ENCODE results near the gene CARF. TPM values are rescaled to one million over a fixed set of nuclear protein-coding genes. Genes with fewer than 3 reads are reported as not detected.

Gene CARF, protein sequence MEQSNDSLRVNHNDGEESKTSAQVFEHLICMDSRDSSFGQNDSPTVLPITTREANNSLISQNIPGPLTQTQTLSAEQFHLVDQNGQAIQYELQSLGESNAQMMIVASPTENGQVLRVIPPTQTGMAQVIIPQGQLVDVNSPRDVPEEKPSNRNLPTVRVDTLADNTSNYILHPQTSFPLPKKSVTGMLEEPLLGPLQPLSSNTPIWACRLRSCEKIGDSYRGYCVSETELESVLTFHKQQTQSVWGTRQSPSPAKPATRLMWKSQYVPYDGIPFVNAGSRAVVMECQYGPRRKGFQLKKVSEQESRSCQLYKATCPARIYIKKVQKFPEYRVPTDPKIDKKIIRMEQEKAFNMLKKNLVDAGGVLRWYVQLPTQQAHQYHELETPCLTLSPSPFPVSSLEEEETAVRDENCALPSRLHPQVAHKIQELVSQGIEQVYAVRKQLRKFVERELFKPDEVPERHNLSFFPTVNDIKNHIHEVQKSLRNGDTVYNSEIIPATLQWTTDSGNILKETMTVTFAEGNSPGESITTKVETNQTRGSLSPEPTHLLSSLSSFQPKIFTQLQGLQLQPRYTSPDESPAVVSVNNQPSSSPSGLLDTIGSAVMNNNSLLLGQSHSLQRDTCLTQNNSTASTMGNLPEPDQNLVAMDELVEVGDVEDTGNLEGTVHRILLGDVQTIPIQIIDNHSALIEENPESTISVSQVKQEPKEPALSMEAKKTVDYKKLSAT
- total RNA-seq = 13.7 to 17.0 TPM (median 16.8 TPM) in 3 replicates

DNA sequence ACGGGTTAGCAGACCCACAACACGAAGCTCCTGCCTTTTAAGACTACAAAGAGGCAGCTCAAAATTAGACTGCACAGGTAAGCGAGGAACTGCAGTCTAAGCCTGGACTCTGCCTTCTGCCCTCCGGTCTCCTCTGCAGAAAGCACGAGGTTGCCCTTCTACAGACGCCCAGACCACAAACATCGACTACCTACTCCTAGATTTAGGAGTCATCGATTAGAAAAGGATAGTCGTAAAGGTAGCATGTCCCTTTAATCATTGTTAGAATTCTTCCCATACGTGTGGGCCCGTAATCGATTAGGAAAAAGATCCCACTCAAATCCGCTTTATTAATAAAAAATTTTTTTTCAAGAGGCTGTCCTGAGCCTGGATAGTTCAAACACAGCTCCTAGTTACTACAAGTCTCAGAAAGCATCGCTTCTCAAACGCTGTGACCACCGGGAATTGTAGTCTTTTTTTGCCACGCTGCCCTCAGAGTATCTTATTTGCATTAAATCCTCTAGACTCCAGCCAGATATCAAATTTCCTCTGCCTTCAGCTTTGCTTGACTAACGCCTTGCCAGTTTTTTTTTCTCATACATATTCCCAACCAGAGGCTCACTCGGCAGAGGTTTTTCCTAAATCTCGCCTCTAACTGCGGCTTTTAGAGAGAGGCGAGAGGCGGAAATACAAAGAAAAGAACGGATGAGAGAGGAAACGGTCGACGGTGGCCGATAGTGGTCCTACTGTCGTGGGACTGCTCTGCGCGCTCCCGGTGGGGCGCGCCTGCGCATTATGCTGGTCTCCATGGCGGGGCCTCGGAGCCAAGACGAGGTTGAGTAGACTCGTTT lies at the start of gene CARF, which contains the start of gene WDR12:
Gene CARF, plus strand, starts transcription at position 764 of the 830 bp plus-strand sequence. CDS start 29,628 bp downstream, outside the sequence.
Gene WDR12, minus strand, starts transcription at position 162 of the 830 bp plus-strand sequence. CDS start 197 bp downstream, outside the sequence.
- peak within 1 kb of the TSS; percentile 96 for H3K4me3 Mint-ChIP-seq
- peak; percentile 87 to 92 for DNase-seq (ENCODE audit: low spot score in 2 of 2, unreplicated experiment in 2 of 2)
- H3K27me3 Mint-ChIP-seq (ENCODE audit: low read depth) = no peaks in the 10 kb centered on the region
- peak within 1 kb of the TSS; percentile 98 for H3K27ac Mint-ChIP-seq
- H3K9me3 Mint-ChIP-seq = no peaks in the 10 kb centered on the region
- no peaks in the 10 kb centered on the region for H3K36me3 Mint-ChIP-seq
- TF ChIP-seq, protein P1, sequence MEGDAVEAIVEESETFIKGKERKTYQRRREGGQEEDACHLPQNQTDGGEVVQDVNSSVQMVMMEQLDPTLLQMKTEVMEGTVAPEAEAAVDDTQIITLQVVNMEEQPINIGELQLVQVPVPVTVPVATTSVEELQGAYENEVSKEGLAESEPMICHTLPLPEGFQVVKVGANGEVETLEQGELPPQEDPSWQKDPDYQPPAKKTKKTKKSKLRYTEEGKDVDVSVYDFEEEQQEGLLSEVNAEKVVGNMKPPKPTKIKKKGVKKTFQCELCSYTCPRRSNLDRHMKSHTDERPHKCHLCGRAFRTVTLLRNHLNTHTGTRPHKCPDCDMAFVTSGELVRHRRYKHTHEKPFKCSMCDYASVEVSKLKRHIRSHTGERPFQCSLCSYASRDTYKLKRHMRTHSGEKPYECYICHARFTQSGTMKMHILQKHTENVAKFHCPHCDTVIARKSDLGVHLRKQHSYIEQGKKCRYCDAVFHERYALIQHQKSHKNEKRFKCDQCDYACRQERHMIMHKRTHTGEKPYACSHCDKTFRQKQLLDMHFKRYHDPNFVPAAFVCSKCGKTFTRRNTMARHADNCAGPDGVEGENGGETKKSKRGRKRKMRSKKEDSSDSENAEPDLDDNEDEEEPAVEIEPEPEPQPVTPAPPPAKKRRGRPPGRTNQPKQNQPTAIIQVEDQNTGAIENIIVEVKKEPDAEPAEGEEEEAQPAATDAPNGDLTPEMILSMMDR (IDR thresholded peaks at IDR 0.05; ENCODE audit: unreplicated experiment) = no peak
- H3K4me1 Mint-ChIP-seq = peaks cover 20% of the 10 kb centered on the region

GRCh38 chr2:202870431-202871299 lies 41.4 kb upstream of the CARF start:
- Mint-ChIP-seq H3K9me3 (no peaks in the 10 kb centered on the region), H3K27me3 (ENCODE audit: low read depth) (no peaks in the 10 kb centered on the region), H3K4me1 (peaks cover 12% of the 10 kb centered on the region), H3K4me3 (peak overlapping the region; percentile 92), H3K27ac (peak overlapping the region; percentile 92), H3K36me3 (no peaks in the 10 kb centered on the region)
- DNase-seq (ENCODE audit: low spot score in 2 of 2, unreplicated experiment in 2 of 2) = peak; percentile 25 to 74
- TF ChIP-seq, protein P1 (IDR thresholded peaks at IDR 0.05; ENCODE audit: unreplicated experiment) = peak; percentile 42

DNA sequence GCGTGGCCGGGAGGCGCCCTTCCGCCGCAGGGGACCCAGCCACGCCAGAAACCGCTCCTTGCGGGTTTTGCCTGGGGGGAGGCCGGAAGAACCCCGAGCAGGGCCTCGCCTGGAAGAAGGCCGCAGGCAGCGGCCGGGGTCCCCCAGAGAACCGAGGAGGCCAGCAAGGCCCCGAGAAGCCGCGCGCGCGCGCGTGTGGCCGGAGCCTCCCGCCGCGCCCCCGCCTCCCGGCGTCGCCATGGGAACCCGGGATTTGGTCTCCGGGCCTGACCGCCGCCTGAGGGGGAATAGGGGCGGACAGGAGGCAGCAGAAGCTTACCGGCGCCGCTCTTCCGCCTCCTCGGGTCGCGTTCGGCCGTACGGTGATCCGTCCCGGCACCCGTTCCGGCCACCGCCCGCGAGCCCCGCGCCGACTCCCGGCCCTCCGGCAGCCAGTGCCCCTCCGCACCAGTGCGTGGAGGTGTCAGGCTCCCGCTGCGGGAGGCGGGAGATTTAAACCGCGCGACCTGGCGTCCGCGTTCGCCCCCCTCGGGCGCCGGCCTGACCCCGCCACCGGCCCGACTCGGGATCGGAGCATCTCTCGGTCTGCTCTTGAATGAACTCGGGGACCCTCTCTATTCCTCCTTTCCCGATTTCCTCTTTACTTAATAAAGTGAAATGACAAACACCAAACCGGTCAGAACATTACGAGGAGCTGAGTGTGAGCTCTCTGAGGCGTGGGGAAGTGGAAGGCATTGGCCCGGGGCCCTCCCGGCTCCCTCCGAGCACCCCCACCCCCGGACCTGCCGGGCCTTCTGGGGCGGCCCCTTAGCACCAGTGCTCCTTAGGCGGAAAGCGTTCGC lies 40.6 kb upstream of the CARF start, which contains the start of gene ICA1L:
Gene ICA1L, minus strand, starts transcription at position 467 of the 842 bp plus-strand sequence. CDS start 42,757 bp downstream, outside the sequence.
- TF ChIP-seq, protein P1 (IDR thresholded peaks at IDR 0.05; ENCODE audit: unreplicated experiment) = no peak
- Mint-ChIP-seq H3K27me3 (ENCODE audit: low read depth) (no peaks in the 10 kb centered on the region), H3K9me3 (no peaks in the 10 kb centered on the region), H3K27ac (peak within 1 kb of the TSS; percentile 92), H3K36me3 (no peaks in the 10 kb centered on the region), H3K4me1 (peaks cover 12% of the 10 kb centered on the region), H3K4me3 (peak within 1 kb of the TSS; percentile 92)
- peak; percentile 54 to 81 for DNase-seq (ENCODE audit: low spot score in 2 of 2, unreplicated experiment in 2 of 2)

DNA sequence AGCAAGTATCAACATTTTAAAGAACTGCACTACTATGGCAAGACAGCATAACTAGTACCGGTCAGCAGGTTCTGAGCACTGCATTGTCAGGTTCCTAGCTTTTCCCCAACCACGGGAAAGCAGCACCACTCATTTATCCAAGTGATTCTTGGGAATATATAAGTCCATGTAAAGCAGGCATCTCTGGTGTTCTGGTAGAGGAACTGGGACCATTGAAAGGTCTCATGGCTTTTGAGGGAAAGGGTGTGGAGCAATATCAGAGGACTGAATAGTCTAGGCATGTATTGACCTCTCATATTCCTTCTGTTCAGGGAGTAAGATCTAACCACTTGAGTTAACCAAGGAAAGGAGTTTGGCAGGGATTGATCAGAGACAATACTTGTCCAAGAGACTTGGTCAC lies 34.4 kb upstream of the CARF start:
- no peak overlapping the region for H3K4me3 Mint-ChIP-seq
- TF ChIP-seq, protein P1 (IDR thresholded peaks at IDR 0.05; ENCODE audit: unreplicated experiment) = no peak
- H3K9me3 Mint-ChIP-seq = no peaks in the 10 kb centered on the region
- H3K27ac Mint-ChIP-seq = no peak overlapping the region
- no peak for DNase-seq (ENCODE audit: low spot score in 2 of 2, unreplicated experiment in 2 of 2)
- no peaks in the 10 kb centered on the region for H3K27me3 Mint-ChIP-seq (ENCODE audit: low read depth)
- peaks cover 7% of the 10 kb centered on the region for H3K36me3 Mint-ChIP-seq
- H3K4me1 Mint-ChIP-seq = no peaks in the 10 kb centered on the region
